Endothelial cell of umbilical vein (primary cell): ENCODE results near the gene MYO1B. TPM values are rescaled to one million over a fixed set of nuclear protein-coding genes. Genes with fewer than 3 reads are reported as not detected.

Experiments used
- BruUV-seq: library from RNA; stranded (reverse); fragments of 400-500 nt; replicated peaks from 2 replicates; lab custom pipeline; 2021; lab: Mats Ljungman, UMichigan
- CTCF ChIA-PET: fragments of 300-600, 350-600 bp; sonication (Branson Sonifier 250); formaldehyde crosslinking; loops from one replicate; lab custom pipeline; 2021; ENCODE audit warnings: antibody characterized with exemption, inconsistent platforms; lab: Charles Lee
- POLR2A ChIA-PET: fragments of 300-600, 350-600 bp; sonication (Branson Sonifier 250); formaldehyde crosslinking; loops from one replicate; lab custom pipeline; 2021; ENCODE audit warnings: antibody characterized with exemption, inconsistent platforms; lab: Charles Lee
- DNase-seq: peaks from one replicate; pipeline ENCODE4 v3.0.0-alpha.2; 2011; ENCODE audit warnings: low read depth, low spot score
- FAIRE-seq: peaks from 2 replicates; lab custom pipeline; 2011; peaks lifted over from hg19 to GRCh38; lab: Jason Lieb, UNC
- H2AFZ ChIP-seq: 2 replicates; pipeline ENCODE4 v1.6.0; 2012; ENCODE audit warnings: low read depth, low read length, control low read depth, inconsistent platforms
- H3K27ac ChIP-seq: 2 replicates; pipeline ENCODE4 v1.5.1; 2011; ENCODE audit warnings: low read depth, mild to moderate bottlenecking, control low read depth, low read length, moderate library complexity; ENCODE audit not compliant: insufficient read depth
- H3K27me3 ChIP-seq, 2 experiments: 2 replicates each; pipeline versions ENCODE4 v1.6.0 to v1.6.1; 2011; ENCODE audit warnings: low read length in 2 of 2, mixed read lengths in 1 of 2; ENCODE audit not compliant: control insufficient read depth in 2 of 2, insufficient read depth in 2 of 2
- H3K36me3 ChIP-seq, 2 experiments: 2 replicates in 1 of 2; 3 replicates in 1 of 2; pipeline ENCODE4 v1.5.1; 2011; ENCODE audit warnings: low read length in 2 of 2, mild to moderate bottlenecking in 1 of 2, moderate library complexity in 1 of 2; ENCODE audit not compliant: control insufficient read depth in 2 of 2, insufficient read depth in 2 of 2; ENCODE audit errors: extremely low read depth in 1 of 2
- H3K4me1 ChIP-seq: 3 replicates; pipeline ENCODE4 v1.5.1; 2011; ENCODE audit warnings: mild to moderate bottlenecking, low read length; ENCODE audit not compliant: control insufficient read depth, insufficient read depth; ENCODE audit errors: extremely low read depth
- H3K4me2 ChIP-seq: 2 replicates; pipeline ENCODE4 v1.6.1; 2011; ENCODE audit warnings: low read length, control low read depth, mixed read lengths; ENCODE audit not compliant: insufficient read depth
- H3K4me3 ChIP-seq, 3 experiments: fragments of 200-600 bp in 1 of 3; sonication (generic), shearing (Covaris generic) in 1 of 3; replicated peaks in 1 of 3; 2 replicates each; pipeline ENCODE4 v1.5.1; 2011 to 2016; ENCODE audit warnings: control low read depth in 3 of 3, low read length in 3 of 3, mild to moderate bottlenecking in 2 of 3, inconsistent platforms in 1 of 3, low read depth in 1 of 3, moderate library complexity in 1 of 3; ENCODE audit not compliant: insufficient read depth in 1 of 3
- H3K79me2 ChIP-seq: 2 replicates; pipeline ENCODE4 v1.6.0; 2012; ENCODE audit warnings: low read length, inconsistent platforms; ENCODE audit not compliant: control insufficient read depth, insufficient read depth
- H3K9ac ChIP-seq: replicated peaks from 2 replicates; pipeline ENCODE3; 2011; ENCODE audit warnings: low read length, control low read depth; ENCODE audit not compliant: insufficient read depth; ENCODE audit errors: extremely low read depth
- H3K9me1 ChIP-seq: replicated peaks from 3 replicates; pipeline ENCODE4 v1.6.0; 2011; ENCODE audit warnings: mild to moderate bottlenecking, low read length; ENCODE audit not compliant: control insufficient read depth, insufficient read depth; ENCODE audit errors: extremely low read depth
- H3K9me3 ChIP-seq: replicated peaks from 2 replicates; pipeline ENCODE4 v1.5.1; 2012; ENCODE audit warnings: low read length, inconsistent platforms; ENCODE audit not compliant: control insufficient read depth, insufficient read depth
- H4K20me1 ChIP-seq: replicated peaks from 2 replicates; pipeline ENCODE3; 2011; ENCODE audit warnings: mild to moderate bottlenecking, low read length; ENCODE audit not compliant: control insufficient read depth, insufficient read depth; ENCODE audit errors: extremely low read depth
- EZH2 ChIP-seq: IDR thresholded peaks from 2 replicates; pipeline ENCODE4 v1.6.1; 2012; ENCODE audit warnings: borderline replicate concordance, low read depth, mild to moderate bottlenecking, moderate library complexity, low read length, inconsistent platforms; ENCODE audit not compliant: severe bottlenecking
- FOS ChIP-seq: IDR thresholded peaks from 2 replicates; pipeline ENCODE4 v1.6.1; 2011; ENCODE audit warnings: mild to moderate bottlenecking, low read length, moderate library complexity, borderline replicate concordance; ENCODE audit not compliant: insufficient read depth
- GATA2 ChIP-seq: IDR thresholded peaks from 2 replicates; pipeline ENCODE4 v1.7.0; 2011; ENCODE audit warnings: low read depth, mild to moderate bottlenecking, moderate library complexity, mixed read lengths, low read length; ENCODE audit not compliant: insufficient read length, insufficient read depth
- JUN ChIP-seq: IDR thresholded peaks from 2 replicates; pipeline ENCODE4 v1.6.1; 2011; ENCODE audit warnings: borderline replicate concordance, low read depth; ENCODE audit not compliant: insufficient read length, insufficient read depth
- MYC ChIP-seq: IDR thresholded peaks from one replicate; pipeline ENCODE4 v1.6.1; 2011; ENCODE audit warnings: mild to moderate bottlenecking, low read depth, low read length
- POLR2A ChIP-seq: IDR thresholded peaks from 2 replicates; pipeline ENCODE4 v1.6.1; 2012; ENCODE audit warnings: low read depth, mild to moderate bottlenecking, control low read depth, low read length
- POLR2AphosphoS5 ChIP-seq: IDR thresholded peaks from 2 replicates; pipeline ENCODE4 v1.6.1; 2012; ENCODE audit warnings: low read depth, mild to moderate bottlenecking, control low read depth, low read length, moderate library complexity; ENCODE audit not compliant: insufficient read depth
- dilution Hi-C: fragments of 300-500 bp; cut with MboI; formaldehyde crosslinking; loops from one replicate; pipeline ENCODE4 v1.15.0; 2019; ENCODE audit warnings: low sequenced_read_pairs; ENCODE audit not compliant: extremely low pct_ligation_motif_present
- intact Hi-C: fragments of 100-400 bp; cut with micrococcal nuclease; formaldehyde crosslinking; loops from one replicate; pipeline ENCODE4 v1.10.0; 2022
- polyA plus RNA-seq, 4 experiments: library from polyadenylated mRNA; depleted of rRNA in 3 of 4; stranded (reverse) in 3 of 4; unstranded in 1 of 4; fragments of >200 nt; gene quantifications; 2 replicates each; pipeline versions ENCODE4 v1.2.1 to v1.2.3, GENCODE V29; 2011 to 2012; ENCODE audit warnings: missing spikeins in 1 of 4
- total RNA-seq: library from RNA; stranded (reverse); gene quantifications from 2 replicates; pipeline ENCODE4 v1.2.3, GENCODE V29; 2021
- TF ChIP-seq, protein P1 (sequence below), 2 donors: IDR thresholded peaks; 1 replicate in 1 of 2; 2 replicates in 1 of 2; pipeline ENCODE4 v1.5.1; 2011; ENCODE audit warnings: low read length in 2 of 2, mild to moderate bottlenecking in 2 of 2, moderate library complexity in 2 of 2, control low read depth in 1 of 2, inconsistent platforms in 1 of 2, low read depth in 1 of 2; ENCODE audit not compliant: insufficient read depth in 1 of 2; ENCODE audit errors: extremely low read depth in 1 of 2
- TF ChIP-seq, protein P2 (sequence below): IDR thresholded peaks from 2 replicates; pipeline ENCODE4 v1.6.1; 2011; ENCODE audit not compliant: insufficient read depth, insufficient read length

The MYO1B gene
- total and polyA plus RNA-seq, 2 donors (not counting 3 experiments of a cell fraction or from before 2014, with no cell fraction given): 8.7 to 51.1 TPM

DNA sequence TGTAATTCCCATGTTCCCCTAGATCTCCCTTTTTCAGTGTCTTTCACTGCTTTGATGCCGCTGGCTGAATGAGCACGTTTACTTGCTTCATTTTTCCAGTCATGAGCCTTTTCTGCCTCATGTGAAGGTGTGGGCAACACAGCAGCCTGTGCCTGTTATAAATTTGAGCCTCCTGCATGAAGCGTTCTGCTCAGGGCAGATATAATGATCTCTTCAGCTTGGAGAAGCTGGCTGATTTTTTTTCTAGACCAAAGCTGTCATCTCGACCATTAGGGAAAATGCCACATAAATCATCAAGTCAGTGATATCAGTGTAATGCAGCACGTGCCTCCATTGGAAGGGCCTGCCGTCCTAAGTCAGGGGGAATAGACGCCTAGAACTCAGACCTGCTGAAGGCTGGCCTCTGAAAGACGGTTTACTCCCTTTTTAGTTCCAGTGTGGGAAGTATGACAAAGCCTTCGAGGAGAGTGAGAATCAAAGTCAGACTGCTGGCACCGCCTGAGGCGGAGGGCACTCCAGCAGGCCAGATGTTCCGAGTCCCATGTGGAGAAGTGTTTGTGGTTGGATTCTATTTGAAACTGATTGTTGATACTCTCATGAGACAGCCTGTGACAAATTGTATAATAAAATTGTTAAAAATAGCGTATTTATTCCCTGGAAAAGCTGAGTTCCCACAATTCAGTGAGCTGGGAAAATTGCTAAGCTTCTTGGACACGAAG lies 196.5 kb downstream of the MYO1B start:
- no peak for TF ChIP-seq FOS
- TF ChIP-seq, protein P1, sequence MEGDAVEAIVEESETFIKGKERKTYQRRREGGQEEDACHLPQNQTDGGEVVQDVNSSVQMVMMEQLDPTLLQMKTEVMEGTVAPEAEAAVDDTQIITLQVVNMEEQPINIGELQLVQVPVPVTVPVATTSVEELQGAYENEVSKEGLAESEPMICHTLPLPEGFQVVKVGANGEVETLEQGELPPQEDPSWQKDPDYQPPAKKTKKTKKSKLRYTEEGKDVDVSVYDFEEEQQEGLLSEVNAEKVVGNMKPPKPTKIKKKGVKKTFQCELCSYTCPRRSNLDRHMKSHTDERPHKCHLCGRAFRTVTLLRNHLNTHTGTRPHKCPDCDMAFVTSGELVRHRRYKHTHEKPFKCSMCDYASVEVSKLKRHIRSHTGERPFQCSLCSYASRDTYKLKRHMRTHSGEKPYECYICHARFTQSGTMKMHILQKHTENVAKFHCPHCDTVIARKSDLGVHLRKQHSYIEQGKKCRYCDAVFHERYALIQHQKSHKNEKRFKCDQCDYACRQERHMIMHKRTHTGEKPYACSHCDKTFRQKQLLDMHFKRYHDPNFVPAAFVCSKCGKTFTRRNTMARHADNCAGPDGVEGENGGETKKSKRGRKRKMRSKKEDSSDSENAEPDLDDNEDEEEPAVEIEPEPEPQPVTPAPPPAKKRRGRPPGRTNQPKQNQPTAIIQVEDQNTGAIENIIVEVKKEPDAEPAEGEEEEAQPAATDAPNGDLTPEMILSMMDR (IDR thresholded peaks at IDR 0.05; ENCODE audit: extremely low read depth in 1 of 2, insufficient read depth in 1 of 2, low read depth in 1 of 2, low read length in 2 of 2): no peak
- TF ChIP-seq, protein P2, sequence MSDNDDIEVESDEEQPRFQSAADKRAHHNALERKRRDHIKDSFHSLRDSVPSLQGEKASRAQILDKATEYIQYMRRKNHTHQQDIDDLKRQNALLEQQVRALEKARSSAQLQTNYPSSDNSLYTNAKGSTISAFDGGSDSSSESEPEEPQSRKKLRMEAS: no peak
- TF ChIP-seq POLR2A: no peak
- H3K4me2 ChIP-seq: no peak overlapping the region
- H3K27me3 ChIP-seq: peaks cover 0 to 11% of the 10 kb centered on the region in 2 experiments
- no peaks in the 10 kb centered on the region for H3K4me1 ChIP-seq
- no peak overlapping the region for H2AFZ ChIP-seq
- dilution Hi-C loops (no loop called here), intact Hi-C loops (no loop called here)
- no peaks in the 10 kb centered on the region for H4K20me1 ChIP-seq
- H3K9me3 ChIP-seq: no peaks in the 10 kb centered on the region
- BruUV-seq: no TSS peak
- DNase-seq (no peak), FAIRE-seq (no peak)
- H3K79me2 ChIP-seq: no peaks in the 10 kb centered on the region
- H3K9ac ChIP-seq: no peak overlapping the region
- ChIA-PET POLR2A (no interaction called here), CTCF (no interaction called here)
- H3K27ac ChIP-seq: no peak overlapping the region
- H3K4me3 ChIP-seq: no peak overlapping the region
- no peaks in the 10 kb centered on the region for H3K36me3 ChIP-seq
- no peaks in the 10 kb centered on the region for H3K9me1 ChIP-seq

DNA sequence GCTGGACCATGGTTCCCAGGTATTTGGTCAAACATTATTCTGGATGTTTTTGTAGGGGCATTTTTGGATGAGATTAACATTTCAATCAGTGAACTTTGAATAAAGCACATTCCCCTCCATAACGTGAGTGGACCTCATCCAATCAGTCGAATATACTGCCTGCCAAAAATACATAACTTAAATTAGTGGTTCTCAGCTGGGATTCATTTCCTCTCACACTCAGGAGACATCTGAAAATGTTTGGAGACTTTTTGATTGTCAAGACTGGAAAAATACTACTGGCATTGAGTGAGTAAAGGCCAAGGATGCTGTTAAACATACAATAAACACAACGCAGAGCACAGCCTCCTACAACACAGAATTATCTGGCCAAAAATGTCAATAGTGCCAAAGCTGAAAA lies 198.2 kb downstream of the MYO1B start:
- Histone ChIP-seq H3K4me1 (no peaks in the 10 kb centered on the region), H3K9me1 (no peaks in the 10 kb centered on the region), H3K9me3 (no peaks in the 10 kb centered on the region), H3K4me2 (no peak overlapping the region), H2AFZ (no peak overlapping the region), H3K36me3 (no peaks in the 10 kb centered on the region), H3K79me2 (no peaks in the 10 kb centered on the region), H3K4me3 (no peak overlapping the region), H3K9ac (no peak overlapping the region), H4K20me1 (no peaks in the 10 kb centered on the region), H3K27ac (no peak overlapping the region), H3K27me3 (peaks cover 0 to 20% of the 10 kb centered on the region in 2 experiments)
- TF ChIP-seq JUN (no peak), GATA2 (no peak), FOS (no peak), POLR2AphosphoS5 (no peak), MYC (no peak), POLR2A (no peak), EZH2 (no peak)
- TF ChIP-seq, protein P1 (IDR thresholded peaks at IDR 0.05; ENCODE audit: extremely low read depth in 1 of 2, insufficient read depth in 1 of 2, low read depth in 1 of 2, low read length in 2 of 2): no peak
- TF ChIP-seq, protein P2: no peak
- FAIRE-seq: no peak
- dilution Hi-C loops: no loop called here
- intact Hi-C loops: no loop called here
- POLR2A ChIA-PET: no interaction called here
- no TSS peak for BruUV-seq
- DNase-seq: no peak
- CTCF ChIA-PET: no interaction called here
